GM18867 (cell line): ENCODE measurements around the gene PDLIM3.

Source experiments
- ATAC-seq: cut with Tn5 transposase; IDR thresholded peaks from one replicate; pipeline ENCODE4 v1.9.1; 2021; ENCODE audit warnings: mild to moderate bottlenecking, moderate library complexity; ENCODE audit not compliant: unreplicated experiment

The PDLIM3 gene

GRCh38 chr4:185472103-185472542, 63.2 kb downstream of the PDLIM3 start:
- ATAC-seq: peak; percentile 13

- ATAC-seq: peak; percentile 84
Measured at GRCh38 chr4:185471235-185472102, 63.8 kb downstream of the PDLIM3 start, which contains the start of gene CCDC110. TSS of gene CCDC110 (minus strand) at chr4:185471733. CDS start at chr4:185471683, 50 bp downstream.

- ATAC-seq: peak; percentile 24
Measured at GRCh38 chr4:185470501-185471195, 64.7 kb downstream of the PDLIM3 start.

- no peak for ATAC-seq
Measured at GRCh38 chr4:185469580-185470154, 65.6 kb downstream of the PDLIM3 start.

GRCh38 chr4:185468999-185469398, 66.3 kb downstream of the PDLIM3 start:
- no peak for ATAC-seq

GRCh38 chr4:185467991-185468390, 67.3 kb downstream of the PDLIM3 start:
- no peak for ATAC-seq

- no peak for ATAC-seq
Measured at GRCh38 chr4:185467101-185467500, 68.2 kb downstream of the PDLIM3 start.

GRCh38 chr4:185465707-185466106, 69.6 kb downstream of the PDLIM3 start:
- no peak for ATAC-seq

GRCh38 chr4:185464887-185465286, 70.4 kb downstream of the PDLIM3 start:
- no peak for ATAC-seq

- no peak for ATAC-seq
Measured at GRCh38 chr4:185464183-185464582, 71.1 kb downstream of the PDLIM3 start.

GRCh38 chr4:185463541-185463940, 71.8 kb downstream of the PDLIM3 start:
- ATAC-seq: no peak

GRCh38 chr4:185461565-185461964, 73.7 kb downstream of the PDLIM3 start:
- ATAC-seq: no peak

- ATAC-seq: no peak
Measured at GRCh38 chr4:185457136-185457535, 78.2 kb downstream of the PDLIM3 start.

- no peak for ATAC-seq
Measured at GRCh38 chr4:185456131-185456530, 79.2 kb downstream of the PDLIM3 start.
